ENCODE measurements around the gene ATG4C. TPM values are rescaled to one million over a fixed set of nuclear protein-coding genes. Genes with fewer than 3 reads are reported as not detected.
"Not testable (repeated sequence)": the region's sequence is repeated elsewhere in the genome, so short reads cannot be mapped to it uniquely, and the experiment has no call there.

ATG4C gene
- total and polyA plus RNA-seq, 2 experiments from 2014 or later, result 9.0 to 14.7 TPM

- no peak overlapping the region for H3K27ac ChIP-seq
- no peaks in the 10 kb centered on the region for H3K9me3 ChIP-seq (ENCODE audit: low read depth)
- no peak overlapping the region for H3K4me3 ChIP-seq
- H3K4me1 ChIP-seq (ENCODE audit: low read depth), result no peaks in the 10 kb centered on the region
- no peak for DNase-seq (ENCODE audit: low read depth in 1 of 2, low spot score in 1 of 2)
- no peak for TF ChIP-seq CTCF (IDR thresholded peaks at IDR 0.05; ENCODE audit: low read depth, low read length)
- no peaks in the 10 kb centered on the region for H3K27me3 ChIP-seq
- no peaks in the 10 kb centered on the region for H3K36me3 ChIP-seq
Measured at GRCh38 chr1:62765981-62766380, 18.0 kb upstream of the ATG4C start.

- not testable (repeated sequence) for DNase-seq (ENCODE audit: low read depth in 1 of 2, low spot score in 1 of 2); H3K27ac ChIP-seq; H3K4me3 ChIP-seq; H3K27me3 ChIP-seq; H3K36me3 ChIP-seq; H3K4me1 ChIP-seq (ENCODE audit: low read depth); H3K9me3 ChIP-seq (ENCODE audit: low read depth)
Measured at GRCh38 chr1:62768551-62768950, 15.4 kb upstream of the ATG4C start.

GRCh38 chr1:62772607-62773295 is 11.2 kb upstream of the ATG4C start:
- DNase-seq (ENCODE audit: low read depth in 1 of 2, low spot score in 1 of 2), result no peak
- Histone ChIP-seq H3K4me1 (ENCODE audit: low read depth) (no peaks in the 10 kb centered on the region), H3K4me3 (no peak overlapping the region)

GRCh38 chr1:62774006-62774405 is 9.9 kb upstream of the ATG4C start:
- no peak for TF ChIP-seq CTCF (IDR thresholded peaks at IDR 0.05; ENCODE audit: low read depth, low read length)

More at GRCh38 chr1:62772607-62773295, 11.2 kb upstream of the ATG4C start:
- H3K27me3 ChIP-seq, result no peaks in the 10 kb centered on the region
- no peaks in the 10 kb centered on the region for H3K36me3 ChIP-seq
- H3K27ac ChIP-seq, result no peak overlapping the region
- H3K9me3 ChIP-seq (ENCODE audit: low read depth), result no peaks in the 10 kb centered on the region
- no peak for TF ChIP-seq CTCF (IDR thresholded peaks at IDR 0.05; ENCODE audit: low read depth, low read length)

GRCh38 chr1:62774971-62775595 is 8.8 kb upstream of the ATG4C start:
- no peak for DNase-seq (ENCODE audit: low read depth in 1 of 2, low spot score in 1 of 2)
- Histone ChIP-seq H3K4me1 (ENCODE audit: low read depth) (peaks cover 3% of the 10 kb centered on the region), H3K9me3 (ENCODE audit: low read depth) (no peaks in the 10 kb centered on the region), H3K27me3 (no peaks in the 10 kb centered on the region), H3K36me3 (no peaks in the 10 kb centered on the region), H3K27ac (no peak overlapping the region), H3K4me3 (no peak overlapping the region)
- no peak for TF ChIP-seq CTCF (IDR thresholded peaks at IDR 0.05; ENCODE audit: low read depth, low read length)

More at GRCh38 chr1:62774006-62774405, 9.9 kb upstream of the ATG4C start:
- Histone ChIP-seq H3K27me3 (no peaks in the 10 kb centered on the region), H3K4me1 (ENCODE audit: low read depth) (peaks cover 3% of the 10 kb centered on the region), H3K27ac (no peak overlapping the region), H3K4me3 (no peak overlapping the region), H3K36me3 (no peaks in the 10 kb centered on the region), H3K9me3 (ENCODE audit: low read depth) (no peaks in the 10 kb centered on the region)
- no peak for DNase-seq (ENCODE audit: low read depth in 1 of 2, low spot score in 1 of 2)

- peaks cover 3% of the 10 kb centered on the region for H3K4me1 ChIP-seq (ENCODE audit: low read depth)
- H3K36me3 ChIP-seq, result no peaks in the 10 kb centered on the region
- H3K27me3 ChIP-seq, result no peaks in the 10 kb centered on the region
- no peaks in the 10 kb centered on the region for H3K9me3 ChIP-seq (ENCODE audit: low read depth)
- no peak overlapping the region for H3K4me3 ChIP-seq
- H3K27ac ChIP-seq, result no peak overlapping the region
- DNase-seq (ENCODE audit: low read depth in 1 of 2, low spot score in 1 of 2), result peak in 1 of 2 donors; percentile 17
- TF ChIP-seq CTCF (IDR thresholded peaks at IDR 0.05; ENCODE audit: low read depth, low read length), result no peak
Measured at GRCh38 chr1:62778208-62778607, 5.7 kb upstream of the ATG4C start.

All from cardiac muscle cell (in vitro differentiated cells and primary cell).